ENCODE data around the gene PPP1R37.
"Not testable (repeated sequence)": the region's sequence is repeated elsewhere in the genome, so short reads cannot be mapped to it uniquely, and the experiment has no call there.

PPP1R37 gene

GRCh38 chr19:45095496-45096413 lies 2.8 kb downstream of the PPP1R37 start:
- no peak for DNase-seq (ENCODE audit: low read depth)

GRCh38 chr19:45096700-45097099 lies 3.7 kb downstream of the PPP1R37 start:
- DNase-seq (ENCODE audit: low read depth) = no peak

DNA sequence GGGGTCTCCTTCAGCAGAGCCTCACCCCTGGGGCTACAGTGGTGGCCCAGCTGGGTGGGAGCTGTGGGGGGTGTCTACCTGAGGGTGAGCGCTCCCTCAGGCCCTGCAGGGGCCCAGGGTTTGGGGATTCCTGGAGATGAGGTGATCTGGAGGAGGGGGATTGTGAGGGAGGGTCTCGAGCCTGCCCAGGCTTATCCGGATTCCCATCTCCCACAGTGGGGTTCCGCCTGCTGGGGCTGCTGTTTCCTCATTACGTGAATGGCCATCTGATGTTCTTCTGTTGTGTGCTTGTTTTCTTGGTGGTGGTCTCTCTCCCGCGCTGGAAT lies 4.4 kb downstream of the PPP1R37 start:
- DNase-seq (ENCODE audit: low read depth) = no peak

DNA sequence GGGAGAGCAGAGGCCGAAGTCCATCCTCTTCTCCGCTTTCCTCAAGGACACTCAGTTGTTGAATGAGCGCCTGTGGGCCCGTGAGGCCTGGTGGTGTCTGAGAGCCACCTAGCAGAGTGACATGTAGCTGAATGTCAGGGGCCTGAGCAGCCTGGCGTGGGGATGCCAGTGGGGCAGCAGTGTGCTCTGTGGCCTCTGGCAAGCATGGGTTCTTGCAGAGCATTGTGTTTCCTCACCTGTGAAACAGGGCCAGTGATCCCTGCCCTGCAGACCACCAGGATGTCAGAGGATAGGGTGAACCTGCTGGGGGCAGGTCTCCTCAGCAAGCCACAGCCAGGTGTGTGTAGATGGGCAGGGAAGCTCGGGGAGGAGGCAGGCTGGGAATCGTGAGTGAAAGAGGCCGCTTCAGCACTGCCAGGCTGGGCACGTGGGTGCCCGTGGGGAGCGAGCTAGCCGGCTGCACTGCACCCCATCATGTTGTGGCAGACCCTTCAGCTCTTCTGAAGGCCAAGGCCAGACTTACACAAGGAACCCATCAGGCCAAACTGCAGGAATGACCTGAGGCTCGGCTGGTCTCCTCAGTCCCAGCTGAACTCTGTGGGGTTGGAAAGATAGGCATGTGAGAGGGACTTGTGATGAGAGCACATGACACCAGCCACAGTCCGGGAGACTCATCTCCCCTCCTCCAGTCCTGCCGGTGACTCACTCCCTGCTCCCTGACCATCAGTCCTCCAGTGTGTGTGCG lies 5.0 kb downstream of the PPP1R37 start:
- DNase-seq (ENCODE audit: low read depth) = no peak

DNA sequence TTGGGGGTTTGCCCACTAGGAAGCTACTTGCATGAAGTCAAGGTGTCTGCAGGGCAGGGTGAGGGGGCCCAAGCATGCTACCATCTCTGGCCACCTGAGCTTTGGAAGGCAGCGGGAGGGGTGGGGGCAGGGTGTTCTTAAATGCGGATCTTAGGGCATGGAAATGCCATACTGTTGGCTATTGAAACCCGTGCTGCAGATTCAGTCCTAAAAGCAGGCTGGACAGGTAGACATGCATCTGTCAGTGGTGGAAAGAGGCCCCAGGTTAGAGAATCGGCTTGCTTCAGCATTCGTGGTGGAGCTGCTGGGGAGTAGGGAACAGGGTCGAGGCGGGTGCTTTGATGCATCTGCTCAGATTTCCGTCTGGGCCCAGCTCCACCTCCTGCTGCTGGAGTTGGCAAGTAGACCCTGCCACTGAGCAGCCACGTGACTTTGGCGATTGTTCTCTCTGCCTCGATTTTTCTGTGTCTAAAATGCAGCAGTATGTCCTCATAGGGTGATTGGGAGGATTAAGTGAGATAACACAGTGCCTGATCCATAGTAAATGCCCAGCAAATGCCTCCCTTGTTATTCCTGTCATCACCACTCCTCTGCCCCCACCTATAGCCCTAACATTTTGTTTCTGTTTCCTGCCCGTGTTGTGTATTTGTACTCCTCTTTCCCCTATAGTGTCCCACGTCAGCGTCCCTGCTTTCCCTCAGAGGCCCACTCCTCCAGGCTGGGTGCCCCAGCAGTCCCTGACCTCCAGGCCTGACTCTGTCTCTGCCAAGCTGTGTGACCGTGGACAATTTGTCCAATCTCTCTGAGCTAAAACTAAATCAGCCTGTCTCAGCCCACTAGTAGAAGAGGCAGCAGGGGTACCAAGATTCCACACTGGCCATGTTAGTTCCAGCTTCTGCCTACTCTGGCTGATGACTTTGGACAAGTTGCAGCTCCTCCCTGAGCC lies 5.8 kb downstream of the PPP1R37 start:
- DNase-seq (ENCODE audit: low read depth) = no peak

DNA sequence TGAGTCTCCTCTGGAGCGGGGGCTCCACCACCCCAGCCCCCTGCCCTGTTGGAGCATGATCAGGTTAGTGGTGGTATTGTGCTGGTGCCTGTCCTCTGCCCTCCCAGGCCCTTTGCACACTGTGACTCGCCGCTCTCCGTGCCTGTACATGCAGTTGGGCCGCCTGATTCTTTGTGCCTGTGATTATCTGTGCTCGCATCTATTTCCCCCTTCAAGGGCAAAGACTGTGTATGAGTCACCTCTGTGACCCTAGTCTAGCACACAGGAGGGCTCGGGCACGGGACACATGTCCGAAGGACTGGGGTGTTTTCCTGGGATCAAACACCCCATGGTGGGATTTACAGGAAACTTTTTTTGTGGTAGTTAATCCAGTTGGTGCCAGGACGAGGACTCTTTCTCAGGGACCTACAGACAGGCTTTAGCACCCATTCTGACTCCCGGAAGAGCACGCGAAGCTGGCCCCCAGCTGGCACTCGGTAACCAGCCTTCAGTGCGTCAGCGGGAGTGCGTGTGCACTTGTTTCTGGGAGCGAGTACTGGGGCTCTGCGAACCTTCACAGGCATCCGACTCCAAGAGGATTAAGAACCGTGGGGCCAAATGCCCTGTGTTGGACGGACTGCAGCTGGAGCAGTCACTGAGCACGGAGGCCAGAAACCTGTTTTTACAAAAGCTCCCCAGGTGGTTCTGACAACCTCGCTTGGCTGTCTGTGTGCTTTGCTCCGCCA lies 6.7 kb downstream of the PPP1R37 start:
- no peak for DNase-seq (ENCODE audit: low read depth)

DNA sequence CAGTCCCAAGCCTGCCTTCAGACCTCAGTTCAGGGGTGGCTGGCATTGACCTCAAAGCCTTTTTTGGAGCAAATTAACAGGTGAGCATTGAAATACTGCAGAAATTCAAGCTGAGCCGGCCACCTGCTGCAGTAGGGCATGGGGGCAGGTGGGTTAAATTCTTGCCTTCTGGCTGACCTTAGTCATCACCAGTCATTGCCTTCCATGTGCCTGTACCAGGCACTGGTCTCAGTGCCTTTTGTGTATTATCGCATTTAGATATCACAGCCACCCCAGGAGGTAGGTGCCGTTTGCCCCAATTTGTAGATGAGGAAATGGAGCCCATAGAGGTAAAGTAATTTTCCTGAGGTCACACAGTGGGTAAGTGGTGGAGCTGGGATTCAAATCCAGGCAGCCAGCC lies 7.2 kb downstream of the PPP1R37 start:
- no peak for DNase-seq (ENCODE audit: low read depth)

DNA sequence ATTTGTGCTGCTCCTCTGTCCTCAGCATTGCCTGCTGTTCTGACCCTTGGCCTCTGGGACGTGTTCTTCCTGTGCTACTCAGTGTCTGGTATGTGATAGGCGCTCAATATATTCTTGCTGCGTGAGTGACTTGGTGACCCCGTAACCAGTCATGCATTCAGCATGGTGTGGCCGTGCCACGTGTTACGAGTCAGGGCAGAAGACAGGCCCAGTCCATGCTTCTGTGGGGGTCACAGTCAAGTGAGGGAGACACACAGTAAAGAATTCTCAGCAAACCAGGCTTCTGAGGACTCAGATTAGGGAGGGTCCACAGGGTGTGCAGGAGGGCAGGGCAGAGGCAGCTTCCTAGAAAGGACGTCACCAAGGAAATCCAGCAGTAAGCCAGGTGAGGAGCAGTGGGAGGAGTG lies 7.9 kb downstream of the PPP1R37 start:
- no peak for DNase-seq (ENCODE audit: low read depth)

- DNase-seq (ENCODE audit: low read depth) = no peak
Observed at GRCh38 chr19:45101806-45102205, 8.8 kb downstream of the PPP1R37 start.

- DNase-seq (ENCODE audit: low read depth) = no peak
Observed at GRCh38 chr19:45102481-45102880, 9.5 kb downstream of the PPP1R37 start.

DNA sequence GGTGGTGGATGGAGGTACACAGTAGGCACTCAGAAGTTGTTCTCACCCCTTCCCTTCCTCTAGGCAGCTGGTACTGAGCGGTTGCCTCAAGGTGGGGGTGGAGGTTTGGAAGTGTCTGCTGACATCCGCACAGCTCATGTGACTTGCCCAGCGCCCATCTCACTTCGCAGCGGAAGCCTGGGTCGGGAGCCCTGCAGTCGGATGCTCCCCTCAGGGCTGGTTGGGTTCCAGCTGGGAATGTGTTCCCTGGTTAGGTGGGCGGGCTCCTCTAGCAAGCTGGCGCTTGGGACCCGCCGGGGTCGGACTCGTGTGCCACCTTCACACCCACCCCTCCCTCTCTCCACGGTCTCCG lies 10.2 kb downstream of the PPP1R37 start:
- no peak for DNase-seq (ENCODE audit: low read depth)

- DNase-seq (ENCODE audit: low read depth) = no peak
Observed at GRCh38 chr19:45103508-45104319, 10.7 kb downstream of the PPP1R37 start.

- no peak for DNase-seq (ENCODE audit: low read depth)
Observed at GRCh38 chr19:45104658-45105349, 11.8 kb downstream of the PPP1R37 start.

DNA sequence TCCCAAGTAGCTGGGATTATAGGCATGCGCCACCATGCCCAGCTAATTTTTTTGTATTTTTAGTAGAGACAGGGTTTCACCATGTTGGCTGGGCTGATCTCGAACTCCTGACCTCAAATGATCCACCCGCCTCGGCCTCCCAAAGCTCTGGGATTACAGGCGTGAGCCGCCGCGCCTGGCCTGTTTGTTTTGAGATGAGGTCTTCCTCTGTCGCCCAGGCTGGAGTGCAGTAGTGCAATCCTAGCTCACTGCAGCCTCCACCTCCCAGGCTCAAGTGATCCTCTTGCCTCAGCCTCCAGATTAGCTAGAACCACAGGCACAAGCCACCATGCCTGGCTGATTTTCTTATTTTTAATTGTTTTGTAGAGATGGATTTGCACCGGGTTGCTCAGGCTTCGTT lies 13.4 kb downstream of the PPP1R37 start:
- DNase-seq (ENCODE audit: low read depth) = not testable (repeated sequence)

- DNase-seq (ENCODE audit: low read depth) = no peak
Observed at GRCh38 chr19:45107621-45108150, 14.7 kb downstream of the PPP1R37 start.

DNA sequence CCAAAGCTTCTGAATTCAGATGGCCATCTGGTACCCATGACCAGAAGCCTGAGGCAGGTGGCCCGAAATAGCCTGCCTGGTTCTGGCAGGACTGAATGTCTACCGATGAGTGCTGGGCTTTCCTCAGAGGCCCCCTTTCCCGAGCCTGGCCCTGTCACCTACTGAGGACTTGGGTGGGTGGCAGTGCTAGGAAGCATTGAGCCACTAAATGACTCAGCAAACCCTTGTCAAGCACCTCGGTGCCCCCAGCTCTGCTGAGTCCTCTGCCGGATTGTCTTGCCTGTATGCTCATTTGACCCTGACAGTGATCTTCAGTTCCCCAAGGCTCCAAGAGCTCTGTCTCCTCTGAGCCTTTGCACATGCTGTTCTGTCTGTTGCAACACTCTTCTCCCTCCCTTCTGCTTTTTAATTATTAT lies 17.9 kb downstream of the PPP1R37 start:
- DNase-seq (ENCODE audit: low read depth) = no peak

- no peak for DNase-seq (ENCODE audit: low read depth)
Observed at GRCh38 chr19:45112111-45112827, 19.3 kb downstream of the PPP1R37 start.

- no peak for DNase-seq (ENCODE audit: low read depth)
Observed at GRCh38 chr19:45113628-45114027, 20.6 kb downstream of the PPP1R37 start.

DNA sequence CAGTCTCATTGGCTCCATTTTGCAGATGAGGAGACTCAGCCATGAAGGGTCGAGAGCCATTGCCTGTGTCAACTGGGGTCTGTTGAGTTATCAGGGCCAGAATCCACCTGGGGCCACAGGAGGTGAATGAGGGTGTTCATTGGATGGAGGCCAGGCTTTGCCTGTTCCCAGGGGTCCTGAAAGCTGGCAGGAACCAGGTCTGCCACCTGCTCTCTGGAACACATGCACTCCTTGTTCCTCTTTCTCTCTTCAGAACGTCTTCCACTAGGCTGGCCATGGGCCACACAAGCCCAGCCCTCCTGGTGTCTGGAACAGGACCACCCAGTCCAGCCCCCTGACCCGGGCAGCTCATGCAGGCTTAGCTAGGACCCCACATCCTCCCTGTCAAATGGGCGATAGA lies 21.1 kb downstream of the PPP1R37 start:
- no peak for DNase-seq (ENCODE audit: low read depth)
